ENCODE data around the gene TMEM121.
"Not testable (repeated sequence)": the region's sequence is repeated elsewhere in the genome, so short reads cannot be mapped to it uniquely, and the experiment has no call there.

TMEM121 gene

DNA sequence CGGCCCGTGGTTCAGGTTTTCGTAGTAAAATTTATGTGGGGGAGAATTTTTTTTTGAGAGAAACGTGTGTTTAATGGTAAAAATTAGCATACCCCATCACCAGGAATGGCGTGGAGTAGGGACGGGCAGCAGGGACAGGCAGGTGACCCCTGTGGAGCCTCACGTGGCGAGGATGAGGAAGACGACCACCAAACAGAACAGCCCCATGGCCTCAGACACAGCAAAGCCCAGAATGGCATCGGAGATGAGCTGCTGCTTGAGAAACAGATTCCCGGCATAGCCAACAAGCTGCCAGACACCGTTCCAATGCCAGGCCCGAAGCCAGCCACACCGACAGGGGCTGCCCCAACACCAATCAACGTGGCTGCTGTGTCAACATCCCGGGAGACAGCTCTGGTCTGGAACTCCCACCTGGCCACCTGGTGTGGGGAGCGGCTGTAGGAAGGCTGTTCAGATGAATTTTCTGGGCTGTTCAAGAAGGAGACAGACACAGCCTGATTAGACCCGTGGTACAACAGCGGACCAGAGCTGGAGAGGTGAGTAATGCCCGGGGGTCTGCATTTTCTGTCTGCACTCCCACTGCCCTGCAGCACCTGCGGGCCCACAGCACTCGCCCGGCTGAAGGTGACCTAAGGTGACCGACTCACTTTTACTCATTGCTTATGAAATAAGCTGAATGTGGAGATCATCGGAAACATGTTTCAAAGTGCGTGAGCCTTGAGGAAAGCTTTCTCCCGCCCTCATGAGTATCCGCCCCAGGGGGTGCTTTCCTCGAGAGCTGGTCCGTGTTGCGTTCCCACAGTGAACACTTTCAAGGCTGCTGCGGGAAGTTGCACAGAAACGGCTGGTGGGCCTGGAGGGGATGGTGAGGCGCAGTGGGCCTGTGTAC, 10.6 kb downstream of the TMEM121 start:
- H3K4me3 ChIP-seq (ENCODE audit: low read length): no peak overlapping the region
- DNase-seq (ENCODE audit: low read depth, low spot score): no peak

DNA sequence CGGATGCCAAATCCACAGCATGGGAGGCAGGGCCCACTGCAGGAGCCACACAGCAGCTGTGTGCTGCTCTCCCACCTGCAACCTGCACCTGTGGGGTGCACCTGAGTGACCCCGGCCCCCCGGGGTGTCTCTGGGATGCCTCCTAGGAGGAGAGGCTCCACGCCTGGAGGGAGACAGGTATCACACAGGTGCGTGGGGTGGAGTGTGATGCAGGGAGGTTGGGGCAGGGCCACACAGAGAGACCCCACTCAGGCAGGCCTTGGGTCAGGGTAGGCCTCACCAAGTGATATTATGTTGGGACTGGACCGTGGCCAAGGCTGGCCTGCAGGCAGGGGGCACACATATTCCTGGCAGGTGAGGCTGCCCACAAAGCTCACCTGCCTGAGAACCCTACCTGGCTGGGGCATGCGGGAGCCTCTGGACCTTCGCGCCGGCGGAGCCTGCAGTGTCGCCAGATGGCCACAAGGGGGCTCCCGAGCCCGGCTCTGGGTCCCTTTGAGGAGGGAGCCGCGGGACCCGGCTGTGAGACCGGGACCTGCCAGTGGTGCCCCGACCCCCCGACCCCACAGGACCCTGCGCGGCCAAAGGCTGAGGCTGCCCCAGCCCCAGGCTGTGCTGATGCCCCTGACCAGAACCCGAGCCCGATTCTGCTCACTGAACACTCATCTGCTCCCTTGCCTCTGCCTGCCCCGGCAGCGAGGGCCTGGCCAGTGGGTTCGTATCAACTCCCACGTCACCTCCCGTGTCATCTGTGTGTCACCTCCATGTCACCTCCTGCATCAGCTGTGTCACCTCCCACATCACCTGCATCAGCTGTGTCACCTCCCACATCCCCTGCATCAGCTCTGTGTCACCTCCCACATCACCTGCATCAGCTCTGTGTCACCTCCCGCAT, 11.4 kb downstream of the TMEM121 start:
- no peak overlapping the region for H3K4me3 ChIP-seq (ENCODE audit: low read length)
- no peak for DNase-seq (ENCODE audit: low read depth, low spot score)

DNA sequence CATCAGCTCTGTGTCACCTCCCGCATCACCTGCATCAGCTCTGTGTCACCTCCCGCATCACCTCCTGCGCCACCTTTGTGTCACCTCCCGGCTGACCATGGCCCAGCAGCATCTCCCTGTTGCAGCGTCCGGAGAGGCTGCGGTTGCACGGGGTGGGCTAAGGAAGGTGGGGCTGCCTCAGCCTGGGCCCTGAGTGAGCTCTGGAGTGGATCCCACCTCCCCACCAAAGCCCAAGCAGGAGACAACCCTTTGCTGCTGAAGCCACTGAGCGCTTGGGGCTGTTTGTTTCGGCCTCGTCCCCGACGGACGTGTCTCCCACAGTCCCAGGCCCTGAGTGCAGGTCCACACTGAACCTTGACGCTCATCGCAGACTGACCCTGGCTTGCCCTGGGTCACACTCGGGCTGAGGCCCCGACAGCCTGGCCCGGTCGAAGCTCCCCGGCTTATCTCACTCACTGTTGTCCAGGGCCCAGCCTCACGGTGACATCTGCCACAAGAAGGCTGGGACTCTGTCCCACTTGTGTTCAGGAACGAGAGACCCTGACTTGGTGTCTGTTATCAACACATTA, 12.2 kb downstream of the TMEM121 start:
- H3K4me3 ChIP-seq (ENCODE audit: low read length): no peak overlapping the region
- no peak for DNase-seq (ENCODE audit: low read depth, low spot score)

DNA sequence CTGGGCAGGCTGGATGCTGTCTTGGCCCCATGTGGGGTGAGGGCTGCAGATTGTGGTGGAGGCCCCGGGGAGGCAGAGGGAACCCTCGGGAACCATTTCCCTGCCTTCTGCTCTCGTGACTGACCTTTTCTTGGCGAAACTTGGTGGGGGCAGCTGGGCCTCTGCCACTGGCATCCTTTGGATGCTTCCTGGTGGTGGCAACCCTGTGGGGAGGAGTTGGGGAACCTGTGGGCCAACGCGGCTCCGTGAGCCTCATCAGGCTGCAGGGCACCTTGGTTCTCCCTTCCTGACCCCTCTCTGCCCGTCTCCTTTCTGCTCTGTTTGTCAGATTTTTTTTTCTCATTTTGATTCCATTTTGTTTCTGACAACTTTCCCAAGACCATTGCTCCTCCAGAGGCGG, 14.4 kb downstream of the TMEM121 start:
- no peak for DNase-seq (ENCODE audit: low read depth, low spot score)
- no peak overlapping the region for H3K4me3 ChIP-seq (ENCODE audit: low read length)

DNA sequence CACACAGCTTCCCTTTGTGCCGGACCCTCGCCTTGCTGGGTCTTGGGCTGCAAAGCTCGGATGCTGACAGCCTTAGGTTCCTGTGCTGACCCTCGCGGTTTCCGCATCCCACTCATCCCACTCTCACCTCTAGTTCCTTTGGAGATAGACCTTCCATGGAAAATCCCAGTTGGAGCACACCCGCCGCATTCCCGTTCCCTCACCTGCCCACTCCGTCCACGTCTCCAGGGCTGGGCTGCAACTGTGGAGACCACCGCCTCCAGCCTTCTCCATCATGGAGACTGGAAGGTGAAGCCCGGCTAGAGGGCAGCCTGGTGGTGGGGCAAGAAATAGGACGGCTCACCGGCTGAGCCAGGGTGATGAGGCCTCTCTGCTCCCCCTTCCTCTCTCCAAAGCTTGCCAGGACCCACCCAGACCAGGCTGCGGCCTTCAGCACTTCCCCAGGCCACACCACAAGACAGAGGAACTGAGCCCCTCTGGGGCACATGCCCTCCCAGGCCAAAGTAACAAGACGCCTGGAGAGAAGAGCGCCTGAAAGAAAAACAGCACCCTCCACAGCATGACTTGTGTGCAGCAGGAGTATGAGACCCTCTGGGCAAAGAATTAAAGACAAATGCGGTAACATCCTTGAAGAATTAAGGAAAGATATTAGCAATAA, 15.0 kb downstream of the TMEM121 start:
- no peak overlapping the region for H3K4me3 ChIP-seq (ENCODE audit: low read length)
- no peak for DNase-seq (ENCODE audit: low read depth, low spot score)

DNA sequence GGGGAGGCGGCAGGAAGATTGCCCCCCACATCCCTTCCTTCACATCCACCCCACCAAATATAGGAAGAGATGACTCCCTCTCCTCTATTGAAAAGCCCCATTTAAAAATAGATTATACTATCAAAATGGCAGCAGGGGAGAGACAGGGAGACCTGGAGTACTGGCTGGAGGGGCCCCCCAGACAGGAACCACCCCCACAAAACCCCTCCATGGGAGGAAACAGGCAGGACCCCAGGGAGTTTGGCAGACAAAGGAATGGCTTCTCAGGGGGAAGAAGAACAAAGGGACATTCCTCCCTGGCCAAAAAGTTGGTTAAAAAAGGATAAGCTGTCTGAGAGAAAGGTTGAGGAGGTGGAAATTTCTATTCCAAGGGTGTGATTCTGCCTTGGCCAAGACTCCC, 19.3 kb downstream of the TMEM121 start:
- not testable (repeated sequence) for DNase-seq (ENCODE audit: low read depth, low spot score); H3K4me3 ChIP-seq (ENCODE audit: low read length)

DNA sequence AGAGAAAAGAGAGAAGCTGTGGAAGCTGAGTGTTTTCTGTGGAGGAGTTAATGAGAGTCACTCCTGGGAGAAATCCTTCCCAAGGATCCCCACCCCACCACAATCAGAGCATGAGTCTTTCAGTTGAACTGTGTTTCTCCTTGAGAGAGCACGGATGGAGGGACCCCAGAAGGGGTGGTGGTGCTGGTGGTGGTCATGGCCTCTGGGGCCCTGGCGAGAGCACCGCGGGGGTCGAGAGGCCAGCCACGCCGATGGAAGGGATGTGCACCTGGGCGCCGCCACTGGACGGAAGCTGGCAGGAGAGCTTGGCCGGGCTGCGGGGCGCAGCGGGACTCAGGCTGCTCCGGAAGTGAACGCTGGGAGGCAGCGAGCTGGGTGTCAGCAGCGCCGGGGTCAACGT, 20.0 kb downstream of the TMEM121 start:
- H3K4me3 ChIP-seq (ENCODE audit: low read length); DNase-seq (ENCODE audit: low read depth, low spot score): not testable (repeated sequence)

DNA sequence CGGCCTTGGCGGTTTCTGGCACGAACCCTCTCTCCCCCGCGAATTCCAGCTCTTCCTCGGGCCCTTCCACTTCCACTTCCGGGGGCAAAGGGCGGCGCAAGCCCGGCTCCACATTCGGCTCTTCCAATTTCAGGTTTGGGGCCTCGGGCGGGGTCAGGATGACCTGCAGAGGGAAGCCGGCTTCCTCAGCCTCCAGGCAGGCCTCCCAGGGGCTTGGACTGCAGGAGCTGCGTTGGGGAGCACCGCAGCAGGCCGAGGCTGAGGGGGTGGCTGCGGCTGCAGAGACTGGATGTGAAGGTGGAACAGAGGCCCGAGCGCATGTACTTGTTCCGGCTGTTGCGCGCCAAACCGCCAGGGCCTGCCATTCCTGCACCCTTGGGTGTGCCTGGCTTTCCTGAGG, 20.7 kb downstream of the TMEM121 start:
- not testable (repeated sequence) for DNase-seq (ENCODE audit: low read depth, low spot score); H3K4me3 ChIP-seq (ENCODE audit: low read length)

DNA sequence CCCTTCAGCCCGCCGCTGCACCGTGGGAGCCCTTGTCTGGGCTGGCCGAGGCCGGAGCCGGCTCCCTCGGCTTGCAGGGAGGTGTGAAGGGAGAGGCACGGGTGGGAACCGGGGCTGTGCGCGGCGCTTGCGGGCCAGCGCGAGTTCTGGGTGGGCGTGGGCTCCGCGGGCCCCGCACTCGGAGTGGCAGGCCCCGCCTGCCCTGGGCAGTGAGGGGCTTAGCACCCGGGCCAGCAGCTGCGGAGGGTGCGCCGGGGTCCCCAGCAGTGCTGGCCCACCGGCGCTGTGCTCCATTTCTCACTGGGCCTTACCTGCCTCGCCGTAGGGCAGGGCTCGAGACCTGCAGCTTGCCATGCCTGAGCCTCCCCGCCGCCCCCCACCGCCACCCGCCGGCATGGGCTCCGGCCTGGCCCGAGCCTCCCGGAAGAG, 21.4 kb downstream of the TMEM121 start:
- no peak for DNase-seq (ENCODE audit: low read depth, low spot score)
- no peak overlapping the region for H3K4me3 ChIP-seq (ENCODE audit: low read length)

DNA sequence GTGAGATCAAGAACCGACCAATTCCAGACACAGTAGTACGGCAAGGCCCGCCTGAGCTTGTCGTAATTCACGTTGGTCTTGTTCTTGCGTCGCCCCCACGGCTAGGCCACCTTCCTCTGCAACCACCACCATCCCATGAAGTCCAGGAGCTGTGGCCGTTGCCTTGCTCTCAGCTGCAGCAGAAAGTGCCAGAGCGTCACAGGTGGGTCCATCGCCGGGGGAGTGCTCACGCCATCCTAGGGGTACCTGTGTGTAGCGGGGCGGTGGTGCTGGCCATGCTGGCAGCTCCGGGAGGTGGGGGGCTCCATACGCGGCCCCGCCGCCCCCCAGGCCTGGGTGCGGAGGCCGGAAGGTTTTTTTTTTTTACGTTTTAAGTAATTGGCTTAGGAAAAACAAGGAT, 23.1 kb downstream of the TMEM121 start:
- no peak for DNase-seq (ENCODE audit: low read depth, low spot score)
- no peak overlapping the region for H3K4me3 ChIP-seq (ENCODE audit: low read length)

DNA sequence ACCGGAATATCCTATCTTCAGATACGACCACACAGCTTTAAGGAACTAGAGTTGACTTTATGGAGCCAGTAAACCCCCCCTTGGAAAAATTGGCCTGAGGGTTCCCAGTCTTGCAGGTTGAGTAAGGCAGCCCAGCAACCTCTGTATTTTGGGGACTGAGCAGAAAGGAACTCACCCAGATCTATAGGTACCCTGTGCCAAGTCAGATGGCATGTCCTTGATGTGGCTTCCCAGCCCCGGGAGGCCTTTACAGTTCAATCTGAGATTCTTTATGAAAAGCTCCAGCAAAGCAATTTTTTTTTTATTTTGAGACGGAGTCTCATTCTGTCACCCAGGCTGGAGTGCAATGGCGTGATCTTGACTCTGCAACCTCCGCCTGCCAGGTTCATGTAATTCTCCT, 27.6 kb downstream of the TMEM121 start:
- no peak overlapping the region for H3K4me3 ChIP-seq (ENCODE audit: low read length)
- DNase-seq (ENCODE audit: low read depth, low spot score): peak; percentile 58

DNA sequence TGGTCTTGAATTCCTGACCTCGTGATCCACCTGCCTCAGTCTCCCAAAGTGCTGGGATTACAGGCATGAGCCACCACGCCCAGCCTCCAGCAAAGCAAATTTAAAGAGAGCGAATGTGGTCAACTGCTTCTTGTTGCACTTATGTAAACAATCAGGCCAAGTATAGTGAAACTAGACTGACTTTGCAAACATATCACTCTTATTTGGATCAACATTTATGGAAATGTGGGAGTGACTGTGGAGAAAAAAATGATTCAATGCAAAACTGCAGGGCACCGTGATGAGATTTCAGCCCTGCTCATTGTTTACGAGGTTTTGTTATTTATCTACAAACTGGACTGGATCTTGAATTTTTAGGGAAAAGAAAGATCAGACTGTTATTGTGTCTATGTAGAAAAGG, 28.1 kb downstream of the TMEM121 start:
- H3K4me3 ChIP-seq (ENCODE audit: low read length): no peak overlapping the region
- no peak for DNase-seq (ENCODE audit: low read depth, low spot score)

DNA sequence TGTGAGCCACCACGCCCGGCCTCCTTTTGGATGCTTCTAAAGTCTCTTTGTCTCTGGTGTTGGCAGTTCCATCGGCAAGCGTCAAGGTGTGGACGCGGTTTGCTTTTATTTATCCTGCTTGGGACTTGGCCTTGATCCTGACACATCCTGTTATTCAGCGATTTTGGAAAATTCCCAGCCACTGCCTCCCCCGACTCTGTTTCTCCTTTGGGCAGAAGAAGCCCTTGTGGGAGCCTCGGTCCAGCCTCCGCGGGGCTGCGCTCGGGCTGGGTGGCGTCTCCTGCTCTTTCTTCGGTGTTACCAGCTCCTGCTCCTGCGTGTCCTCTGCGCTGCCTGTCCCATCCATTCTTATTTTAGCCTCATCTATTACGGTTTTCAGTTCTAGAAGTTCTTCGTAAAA, 31.3 kb downstream of the TMEM121 start:
- not testable (repeated sequence) for DNase-seq (ENCODE audit: low read depth, low spot score); H3K4me3 ChIP-seq (ENCODE audit: low read length)

DNA sequence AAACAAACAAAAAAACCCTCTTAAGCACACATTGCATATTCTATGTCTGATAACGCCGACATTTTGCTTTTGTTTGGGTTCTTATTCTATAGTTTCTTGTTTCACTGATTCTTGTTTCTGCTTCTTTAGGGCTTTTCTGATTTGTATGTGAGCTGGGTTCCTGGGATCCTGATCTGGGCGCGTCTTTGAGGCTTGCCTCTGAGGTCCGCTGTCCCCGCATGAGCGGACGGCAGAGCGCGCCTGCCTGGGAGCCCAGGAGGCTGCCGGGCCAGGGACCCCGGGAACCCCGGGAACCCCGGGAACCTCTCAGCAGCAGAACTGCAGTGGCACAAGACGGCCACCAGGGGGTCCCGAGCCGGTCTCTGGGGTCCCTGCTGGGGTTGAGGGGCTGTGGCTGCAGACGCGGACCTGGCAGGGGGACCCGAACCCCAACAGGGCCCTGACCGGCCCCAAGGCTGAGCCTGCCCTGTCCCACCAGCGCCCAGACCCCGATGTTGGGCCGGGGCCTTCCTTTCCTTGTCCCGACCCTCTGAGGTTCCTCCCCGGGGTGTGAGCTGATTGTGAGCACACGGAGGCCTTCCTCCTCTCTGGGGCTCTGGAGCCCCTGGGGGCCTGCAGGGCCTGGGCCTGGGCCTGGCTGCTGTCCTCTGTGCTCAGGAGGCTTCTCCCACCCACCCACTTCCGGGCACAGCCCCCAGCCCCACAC, 32.2 kb downstream of the TMEM121 start:
- H3K4me3 ChIP-seq (ENCODE audit: low read length); DNase-seq (ENCODE audit: low read depth, low spot score): not testable (repeated sequence)

DNA sequence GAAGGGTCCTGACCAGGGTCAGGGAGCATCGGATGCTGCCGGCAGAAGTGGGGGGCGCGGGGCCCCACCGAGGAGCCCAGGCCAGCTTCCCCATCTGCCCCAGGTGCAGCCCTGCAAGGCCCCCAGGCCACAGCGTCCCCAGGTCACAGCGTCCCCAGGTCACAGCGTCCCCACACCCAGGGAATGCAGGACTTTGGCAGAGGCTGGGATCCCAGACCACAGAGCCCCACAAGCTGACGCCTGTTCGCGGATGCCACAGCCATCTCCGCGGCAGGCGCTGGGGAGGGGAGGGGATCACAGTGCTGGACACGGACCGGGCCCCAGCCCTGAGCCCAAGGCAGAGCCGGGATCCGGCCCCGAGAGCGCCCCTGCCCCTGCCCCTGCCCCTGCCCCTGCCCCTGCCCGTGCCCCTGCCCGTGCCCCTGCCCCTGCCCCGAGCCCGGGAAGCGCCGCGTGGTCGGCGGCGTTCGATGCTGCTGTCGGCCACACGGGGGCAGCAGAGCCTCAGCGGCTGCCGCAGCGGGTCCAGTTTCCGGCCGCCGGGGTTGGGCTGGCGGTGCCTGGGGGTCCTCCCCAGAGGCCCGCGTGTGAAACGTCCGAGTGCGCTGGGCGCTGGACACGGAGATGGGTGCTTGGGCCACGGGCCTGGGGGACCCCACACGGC, 33.1 kb downstream of the TMEM121 start:
- not testable (repeated sequence) for DNase-seq (ENCODE audit: low read depth, low spot score); H3K4me3 ChIP-seq (ENCODE audit: low read length)

DNA sequence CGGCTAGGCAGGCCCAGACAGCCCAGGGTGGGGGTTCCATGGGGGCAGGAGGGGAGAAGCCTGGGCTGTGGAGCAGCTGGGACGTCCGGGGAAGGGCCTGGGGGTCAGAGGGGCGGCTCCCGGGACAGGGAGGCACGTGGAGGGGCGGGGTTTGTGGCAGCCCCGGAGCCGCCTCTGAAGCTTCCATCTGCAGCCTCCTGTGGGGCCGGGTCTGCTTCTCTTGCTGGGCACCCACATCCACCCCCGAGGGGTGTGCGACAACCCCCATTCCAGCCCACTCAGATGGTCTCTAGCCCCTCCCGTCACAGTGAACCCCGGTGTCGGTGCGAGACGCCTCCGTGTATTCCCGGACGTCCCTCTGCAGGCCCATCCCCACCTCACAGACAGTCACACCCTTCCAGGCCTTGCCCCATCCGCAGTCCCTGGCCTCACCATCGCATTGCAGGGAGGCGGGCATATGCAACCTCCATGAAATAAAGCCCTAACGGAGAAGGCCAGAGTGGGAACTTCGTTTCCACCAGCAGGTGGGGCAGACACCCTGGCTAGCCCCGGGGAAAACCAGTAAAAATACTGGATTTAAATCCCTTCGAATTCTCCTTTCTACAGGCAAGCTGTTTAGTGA, 33.8 kb downstream of the TMEM121 start:
- DNase-seq (ENCODE audit: low read depth, low spot score): not testable (repeated sequence)

DNA sequence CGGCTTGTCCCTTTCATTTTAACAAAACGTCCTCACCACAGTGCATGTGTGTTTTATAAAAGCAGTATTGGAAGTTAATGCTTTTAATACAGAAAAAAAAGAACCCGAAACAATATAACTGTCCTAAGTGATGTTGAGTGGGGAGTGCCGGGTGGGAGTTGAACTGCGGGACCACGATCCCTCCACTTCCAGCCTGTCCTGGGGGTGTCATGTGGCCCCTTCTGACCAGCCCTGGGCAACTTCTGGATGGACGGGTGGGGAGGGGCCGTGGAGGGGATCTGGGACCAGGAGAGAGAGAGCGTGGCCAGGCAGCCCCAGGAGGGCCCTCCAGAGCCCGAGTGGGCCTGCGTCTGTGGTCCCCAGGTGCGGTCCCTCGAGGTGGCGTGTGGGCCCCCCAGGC, 35.0 kb downstream of the TMEM121 start:
- not testable (repeated sequence) for H3K4me3 ChIP-seq (ENCODE audit: low read length); DNase-seq (ENCODE audit: low read depth, low spot score)

More for the DNA sequence above, 33.8 kb downstream of the TMEM121 start:
- H3K4me3 ChIP-seq (ENCODE audit: low read length): not testable (repeated sequence)

Measured in Jurkat, Clone E6-1 (cell line).